GM12873 (cell line): ENCODE measurements around the gene B3GALNT2.

Experiments
- CTCF ChIP-seq: IDR thresholded peaks from 2 replicates; pipeline ENCODE4 v1.5.1; 2012; ENCODE audit warnings: low read depth, mild to moderate bottlenecking, moderate library complexity, low read length, control low read depth; ENCODE audit not compliant: insufficient read depth; ENCODE audit errors: missing control alignments

Gene B3GALNT2

GRCh38 chr1:235461954-235462353 lies 42.3 kb downstream of the B3GALNT2 start:
- TF ChIP-seq CTCF = no peak

- TF ChIP-seq CTCF = no peak
These were observed 43.5 kb downstream of the B3GALNT2 start for GRCh38 chr1:235460770-235461169.

GRCh38 chr1:235455823-235456222 lies 48.4 kb downstream of the B3GALNT2 start:
- TF ChIP-seq CTCF = no peak

- no peak for TF ChIP-seq CTCF
These were observed 49.2 kb downstream of the B3GALNT2 start for GRCh38 chr1:235455097-235455496.

GRCh38 chr1:235454021-235454420 lies 50.2 kb downstream of the B3GALNT2 start:
- no peak for TF ChIP-seq CTCF

- TF ChIP-seq CTCF = no peak
These were observed 53.3 kb downstream of the B3GALNT2 start for GRCh38 chr1:235450886-235451483.

- TF ChIP-seq CTCF = no peak
These were observed 53.8 kb downstream of the B3GALNT2 start for GRCh38 chr1:235450433-235450832.

GRCh38 chr1:235448616-235449015 lies 55.6 kb downstream of the B3GALNT2 start:
- no peak for TF ChIP-seq CTCF
